ENCODE measurements around the gene FGFRL1.

DNA sequence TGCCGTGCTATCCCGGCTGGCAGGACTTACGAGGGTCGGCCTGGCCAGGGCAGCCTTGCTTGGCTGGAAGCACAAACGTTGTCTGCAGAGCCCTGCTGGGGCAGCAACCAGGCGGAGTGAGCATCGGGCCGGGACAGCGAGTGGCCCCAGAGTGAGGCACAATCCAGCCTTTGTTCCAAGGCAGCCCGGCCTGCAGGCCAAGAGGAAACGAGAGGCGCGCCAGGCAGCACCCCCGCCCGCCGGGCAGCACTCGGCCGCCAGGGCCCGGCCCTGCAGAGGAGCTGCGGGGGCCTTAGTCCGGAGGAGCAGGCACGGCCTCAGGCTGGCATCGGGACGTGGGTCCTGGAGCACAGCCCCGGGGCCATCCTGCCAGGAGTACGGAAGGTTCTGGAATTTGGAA, 24.1 kb downstream of the FGFRL1 start:
- TF ChIP-seq, protein P1, sequence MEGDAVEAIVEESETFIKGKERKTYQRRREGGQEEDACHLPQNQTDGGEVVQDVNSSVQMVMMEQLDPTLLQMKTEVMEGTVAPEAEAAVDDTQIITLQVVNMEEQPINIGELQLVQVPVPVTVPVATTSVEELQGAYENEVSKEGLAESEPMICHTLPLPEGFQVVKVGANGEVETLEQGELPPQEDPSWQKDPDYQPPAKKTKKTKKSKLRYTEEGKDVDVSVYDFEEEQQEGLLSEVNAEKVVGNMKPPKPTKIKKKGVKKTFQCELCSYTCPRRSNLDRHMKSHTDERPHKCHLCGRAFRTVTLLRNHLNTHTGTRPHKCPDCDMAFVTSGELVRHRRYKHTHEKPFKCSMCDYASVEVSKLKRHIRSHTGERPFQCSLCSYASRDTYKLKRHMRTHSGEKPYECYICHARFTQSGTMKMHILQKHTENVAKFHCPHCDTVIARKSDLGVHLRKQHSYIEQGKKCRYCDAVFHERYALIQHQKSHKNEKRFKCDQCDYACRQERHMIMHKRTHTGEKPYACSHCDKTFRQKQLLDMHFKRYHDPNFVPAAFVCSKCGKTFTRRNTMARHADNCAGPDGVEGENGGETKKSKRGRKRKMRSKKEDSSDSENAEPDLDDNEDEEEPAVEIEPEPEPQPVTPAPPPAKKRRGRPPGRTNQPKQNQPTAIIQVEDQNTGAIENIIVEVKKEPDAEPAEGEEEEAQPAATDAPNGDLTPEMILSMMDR (conservative IDR thresholded peaks at IDR 0.05 in 1 of 2, IDR thresholded peaks at IDR 0.05 in 1 of 2; ENCODE audit: low read depth in 1 of 2, low read length in 2 of 2) = no peak
- TF ChIP-seq EZH2 (IDR thresholded peaks at IDR 0.05; ENCODE audit: low read length, missing control alignments) = no peak

Measured in fibroblast of lung (primary cell).